Endothelial cell of umbilical vein (primary cell): Measurements from ENCODE around the gene STX8.

ENCODE experiments used
- CTCF ChIP-seq, 2 donors: IDR thresholded peaks; 1 replicate in 1 of 2; 2 replicates in 1 of 2; pipeline ENCODE4 v1.5.1; 2011; ENCODE audit warnings: low read length in 2 of 2, mild to moderate bottlenecking in 2 of 2, moderate library complexity in 2 of 2, control low read depth in 1 of 2, inconsistent platforms in 1 of 2, low read depth in 1 of 2; ENCODE audit not compliant: insufficient read depth in 1 of 2; ENCODE audit errors: extremely low read depth in 1 of 2
- EZH2 ChIP-seq: IDR thresholded peaks from 2 replicates; pipeline ENCODE4 v1.6.1; 2012; ENCODE audit warnings: borderline replicate concordance, low read depth, mild to moderate bottlenecking, moderate library complexity, low read length, inconsistent platforms; ENCODE audit not compliant: severe bottlenecking
- JUN ChIP-seq: IDR thresholded peaks from 2 replicates; pipeline ENCODE4 v1.6.1; 2011; ENCODE audit warnings: borderline replicate concordance, low read depth; ENCODE audit not compliant: insufficient read length, insufficient read depth
- MAX ChIP-seq: IDR thresholded peaks from 2 replicates; pipeline ENCODE4 v1.6.1; 2011; ENCODE audit not compliant: insufficient read depth, insufficient read length
- POLR2A ChIP-seq: IDR thresholded peaks from 2 replicates; pipeline ENCODE4 v1.6.1; 2012; ENCODE audit warnings: low read depth, mild to moderate bottlenecking, control low read depth, low read length
- POLR2AphosphoS5 ChIP-seq: IDR thresholded peaks from 2 replicates; pipeline ENCODE4 v1.6.1; 2012; ENCODE audit warnings: low read depth, mild to moderate bottlenecking, control low read depth, low read length, moderate library complexity; ENCODE audit not compliant: insufficient read depth

- peak; percentile 57 for TF ChIP-seq JUN
- no peak for TF ChIP-seq POLR2AphosphoS5
- no peak for TF ChIP-seq CTCF (IDR thresholded peaks at IDR 0.05; ENCODE audit: extremely low read depth in 1 of 2, insufficient read depth in 1 of 2, low read depth in 1 of 2, low read length in 2 of 2)
- TF ChIP-seq EZH2, result no peak
- TF ChIP-seq POLR2A, result no peak
- no peak for TF ChIP-seq MAX
Measured at GRCh38 chr17:9472541-9472940, 103.1 kb downstream of the STX8 start.
